Measurements from ENCODE around the gene MAPK12.

The MAPK12 gene

GRCh38 chr22:50203288-50203687 lies 58.2 kb downstream of the MAPK12 start:
- no peak overlapping the region for H3K4me3 ChIP-seq (ENCODE audit: low read depth, low read length)
- no peak for TF ChIP-seq CTCF (IDR thresholded peaks at IDR 0.05; ENCODE audit: insufficient read depth, low read length, missing control alignments)
- no peak for DNase-seq (ENCODE audit: low read depth, low spot score)
- POLR2A ChIA-PET = no interaction called here
- CTCF ChIA-PET = interaction anchor here (0.9 to 1.9 kb wide), 4 partner anchors 9 to 283 kb away, joined by 3 to 4 read pairs (median 4); no protein-coding TSS in a partner anchor
